Naive thymus-derived CD4-positive, alpha-beta T cell (primary cell): ENCODE data around the gene PFDN1. TPM values are rescaled to one million over a fixed set of nuclear protein-coding genes. Genes with fewer than 3 reads are reported as not detected.

Experiments used
- ATAC-seq: fragments of 150-1000 bp; cut with Tn5 transposase; 2 replicates; pipeline ENCODE4 v1.10.0; 2021; ENCODE audit warnings: mild to moderate bottlenecking, moderate library complexity
- CTCF ChIA-PET: fragments of 350-600 bp; sonication (Branson Sonifier 250); formaldehyde crosslinking; loops from one replicate; lab custom pipeline; 2021; ENCODE audit warnings: antibody characterized with exemption; lab: Charles Lee
- POLR2A ChIA-PET: fragments of 350-600 bp; sonication (Branson Sonifier 250); formaldehyde crosslinking; loops from one replicate; lab custom pipeline; 2021; ENCODE audit warnings: antibody characterized with exemption, inconsistent platforms; lab: Charles Lee
- DNase-seq, 9 donors: peaks; one replicate each; pipeline versions ENCODE4 v3.0.0 to v3.0.0-alpha.2; 2020 to 2022; ENCODE audit warnings: mixed read lengths in 1 of 9
- H3K27ac ChIP-seq: one replicate; pipeline ENCODE4 v1.7.0; 2013; ENCODE audit warnings: mild to moderate bottlenecking, low read depth, low read length, moderate library complexity
- H3K27me3 ChIP-seq, 2 donors: one replicate each; pipeline ENCODE4 v1.7.0; 2013; ENCODE audit warnings: low read length in 2 of 2, mild to moderate bottlenecking in 2 of 2, moderate library complexity in 2 of 2; ENCODE audit not compliant: control insufficient read depth in 2 of 2, insufficient read depth in 2 of 2
- H3K36me3 ChIP-seq, 3 experiments: 1 replicate in 2 of 3; 2 replicates in 1 of 3; pipeline ENCODE4 v1.7.0; 2013; ENCODE audit warnings: low read length in 3 of 3, mild to moderate bottlenecking in 3 of 3, moderate library complexity in 1 of 3; ENCODE audit not compliant: insufficient read depth in 3 of 3, control insufficient read depth in 2 of 3
- H3K4me1 ChIP-seq, 2 donors: one replicate each; pipeline ENCODE4 v1.7.0; 2013; ENCODE audit warnings: low read length in 2 of 2, mild to moderate bottlenecking in 2 of 2, moderate library complexity in 1 of 2; ENCODE audit not compliant: control insufficient read depth in 2 of 2, insufficient read depth in 2 of 2
- H3K4me3 ChIP-seq: 2 replicates; pipeline ENCODE4 v1.7.0; 2013; ENCODE audit warnings: mild to moderate bottlenecking, low read length
- H3K9me3 ChIP-seq, 3 experiments: 1 replicate in 2 of 3; 2 replicates in 1 of 3; pipeline ENCODE4 v1.7.0; 2013; ENCODE audit warnings: low read length in 3 of 3; ENCODE audit not compliant: control insufficient read depth in 2 of 3
- H3K27ac Mint-ChIP-seq, 9 donors: one replicate each; pipeline ENCODE4 v1.8.0; 2020 to 2022; ENCODE audit warnings: mixed read lengths in 9 of 9, mild to moderate bottlenecking in 8 of 9, moderate library complexity in 5 of 9, inconsistent platforms in 2 of 9
- H3K27me3 Mint-ChIP-seq, 5 donors: one replicate each; pipeline ENCODE4 v1.8.0; 2021 to 2022; ENCODE audit warnings: mixed read lengths in 5 of 5, mild to moderate bottlenecking in 1 of 5
- H3K36me3 Mint-ChIP-seq, 5 donors: one replicate each; pipeline ENCODE4 v1.8.0; 2020 to 2022; ENCODE audit warnings: mixed read lengths in 5 of 5, mild to moderate bottlenecking in 3 of 5, inconsistent platforms in 1 of 5
- H3K4me1 Mint-ChIP-seq, 7 donors: one replicate each; pipeline ENCODE4 v1.8.0; 2020 to 2022; ENCODE audit warnings: mixed read lengths in 7 of 7, mild to moderate bottlenecking in 3 of 7, inconsistent platforms in 1 of 7
- H3K4me3 Mint-ChIP-seq, 10 donors: one replicate each; pipeline ENCODE4 v1.8.0; 2020 to 2022; ENCODE audit warnings: mild to moderate bottlenecking in 10 of 10, mixed read lengths in 10 of 10, moderate library complexity in 6 of 10, inconsistent platforms in 2 of 10
- H3K9me3 Mint-ChIP-seq, 11 donors: one replicate each; pipeline ENCODE4 v1.8.0; 2020 to 2022; ENCODE audit warnings: mixed read lengths in 11 of 11, mild to moderate bottlenecking in 4 of 11, inconsistent platforms in 1 of 11, moderate library complexity in 1 of 11
- intact Hi-C, 2 donors: fragments of 100-400 bp; cut with micrococcal nuclease; formaldehyde crosslinking; loops; one replicate each; pipeline ENCODE4 v1.15.1; 2023
- polyA plus RNA-seq, 2 donors: library from polyadenylated mRNA; unstranded; fragments of 300-500 nt; fragmentation: Illumina TruSeq; gene quantifications; one replicate each; pipeline ENCODE4 v1.2.3, GENCODE V29; 2021
- total RNA-seq, 6 experiments: library from RNA in 5 of 6; stranded (reverse) in 5 of 6; gene quantifications; 1 replicate in 5 of 6; 2 replicates in 1 of 6; pipeline ENCODE4 v1.2.3 and lab custom pipeline; 2021 to 2026

The PFDN1 gene
- total and polyA plus RNA-seq, 7 experiments from 2014 or later = 24.8 to 139 (median 37.2) TPM

- H3K36me3 Mint-ChIP-seq = peaks cover 3 to 38% (median 29%) of the 10 kb centered on the region in 5 donors
- H3K27ac Mint-ChIP-seq = peak overlapping the region in 3 of 9 donors; percentile 16 to 88 (median 36)
- intact Hi-C loops = loop anchor here in 1 of 2 donors (5.0 kb wide), 1 partner anchor 84 kb away; the partner anchor contains the start of gene HBEGF
- H3K27me3 Mint-ChIP-seq = no peaks in the 10 kb centered on the region
- no peak for DNase-seq
- H3K9me3 ChIP-seq = no peaks in the 10 kb centered on the region
- H3K36me3 ChIP-seq = no peaks in the 10 kb centered on the region
- peaks cover 37 to 72% (median 66%) of the 10 kb centered on the region in 7 donors for H3K4me1 Mint-ChIP-seq
- H3K4me3 ChIP-seq = no peak overlapping the region
- H3K9me3 Mint-ChIP-seq = peaks cover 0 to 3% (median 0%) of the 10 kb centered on the region in 11 donors
- H3K4me3 Mint-ChIP-seq = no peak overlapping the region
- H3K27me3 ChIP-seq = no peaks in the 10 kb centered on the region
- CTCF ChIA-PET = interaction anchor here (0.8 kb wide), 1 partner anchor 18 kb away, joined by 3 read pairs; no protein-coding TSS in a partner anchor
- POLR2A ChIA-PET = interaction anchor here (0.7 kb wide), 1 partner anchor 35 kb away, joined by 3 read pairs; no protein-coding TSS in a partner anchor
- no peak overlapping the region for H3K27ac ChIP-seq
- no peak for ATAC-seq
- peaks cover 11 to 39% of the 10 kb centered on the region in 2 donors for H3K4me1 ChIP-seq
Measured at GRCh38 chr5:140262839-140263238, 40.1 kb downstream of the PFDN1 start.

GRCh38 chr5:140262221-140262620 is 40.7 kb downstream of the PFDN1 start:
- intact Hi-C loops = loop anchor here in 1 of 2 donors (5.0 kb wide), 1 partner anchor 85 kb away; the partner anchor contains the start of gene HBEGF
- peaks cover 0 to 5% (median 0%) of the 10 kb centered on the region in 11 donors for H3K9me3 Mint-ChIP-seq
- no peaks in the 10 kb centered on the region for H3K9me3 ChIP-seq
- peaks cover 11 to 33% of the 10 kb centered on the region in 2 donors for H3K4me1 ChIP-seq
- ATAC-seq (no peak), DNase-seq (no peak)
- H3K27me3 Mint-ChIP-seq = no peaks in the 10 kb centered on the region
- no peaks in the 10 kb centered on the region for H3K36me3 ChIP-seq
- peak overlapping the region in 3 of 9 donors; percentile 1 to 73 (median 51) for H3K27ac Mint-ChIP-seq
- ChIA-PET CTCF (no interaction called here), POLR2A (interaction anchor here (0.7 to 1.2 kb wide), 2 partner anchors 9 to 35 kb away, joined by 3 read pairs; no protein-coding TSS in a partner anchor)
- H3K27me3 ChIP-seq = no peaks in the 10 kb centered on the region
- H3K27ac ChIP-seq = no peak overlapping the region
- H3K36me3 Mint-ChIP-seq = peaks cover 9 to 44% (median 34%) of the 10 kb centered on the region in 5 donors
- H3K4me1 Mint-ChIP-seq = peaks cover 31 to 72% (median 66%) of the 10 kb centered on the region in 7 donors
- no peak overlapping the region for H3K4me3 ChIP-seq
- H3K4me3 Mint-ChIP-seq = no peak overlapping the region

DNA sequence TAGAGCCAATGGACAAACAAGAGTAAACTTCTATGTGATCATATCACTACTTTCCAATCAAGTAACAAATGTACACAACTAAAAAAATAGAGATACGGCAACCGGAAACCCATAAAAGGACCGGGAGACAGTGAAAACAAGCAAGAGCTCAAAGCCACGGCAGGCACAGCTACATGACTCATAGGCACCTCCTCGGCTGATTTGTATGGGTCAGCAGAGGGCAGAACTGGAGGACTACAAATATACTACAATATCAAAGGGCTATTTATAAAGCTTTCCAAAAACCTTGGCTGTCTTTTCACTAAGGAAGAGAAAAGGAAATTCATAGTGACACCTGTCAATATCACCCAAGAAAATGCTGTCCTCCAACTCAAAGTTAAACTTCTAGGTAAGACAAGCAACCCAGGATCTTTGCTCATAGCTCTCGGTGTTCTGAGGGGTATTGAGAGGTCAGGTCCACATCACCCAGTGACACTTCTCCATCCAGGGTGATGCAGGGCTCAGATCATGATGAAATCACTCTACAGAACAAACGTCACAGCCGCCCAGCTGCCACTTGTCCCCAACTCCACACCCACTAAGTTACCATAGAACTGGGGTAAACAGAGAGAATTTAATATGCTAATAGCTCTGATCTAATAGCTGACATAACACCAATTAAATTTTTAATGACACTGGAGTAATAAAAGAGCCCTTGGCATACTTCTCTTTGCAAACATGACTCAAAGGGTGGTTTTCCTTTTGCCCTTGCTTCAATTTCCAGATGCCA is 41.3 kb downstream of the PFDN1 start:
- DNase-seq (peak in 2 of 9 donors; percentile 27), ATAC-seq (peak; percentile 91)
- intact Hi-C loops = loop anchor here in 1 of 2 donors (5.0 kb wide), 1 partner anchor 86 kb away; the partner anchor contains the start of gene HBEGF
- Histone ChIP-seq H3K4me3 (no peak overlapping the region), H3K27me3 (no peaks in the 10 kb centered on the region), H3K36me3 (no peaks in the 10 kb centered on the region), H3K9me3 (no peaks in the 10 kb centered on the region), H3K4me1 (peaks cover 11 to 27% of the 10 kb centered on the region in 2 donors), H3K27ac (no peak overlapping the region)
- no peaks in the 10 kb centered on the region for H3K27me3 Mint-ChIP-seq
- H3K4me1 Mint-ChIP-seq = peaks cover 25 to 67% (median 62%) of the 10 kb centered on the region in 7 donors
- H3K27ac Mint-ChIP-seq = peak overlapping the region in 7 of 9 donors; percentile 10 to 85 (median 50)
- ChIA-PET CTCF (no interaction called here), POLR2A (interaction anchor here (0.6 to 1.2 kb wide), 2 partner anchors 9 to 966 kb away, joined by 3 read pairs; no protein-coding TSS in a partner anchor)
- peaks cover 9 to 45% (median 36%) of the 10 kb centered on the region in 5 donors for H3K36me3 Mint-ChIP-seq
- H3K9me3 Mint-ChIP-seq = peaks cover 0 to 5% (median 0%) of the 10 kb centered on the region in 11 donors
- H3K4me3 Mint-ChIP-seq = peak overlapping the region in 2 of 10 donors; percentile 10 to 18

DNA sequence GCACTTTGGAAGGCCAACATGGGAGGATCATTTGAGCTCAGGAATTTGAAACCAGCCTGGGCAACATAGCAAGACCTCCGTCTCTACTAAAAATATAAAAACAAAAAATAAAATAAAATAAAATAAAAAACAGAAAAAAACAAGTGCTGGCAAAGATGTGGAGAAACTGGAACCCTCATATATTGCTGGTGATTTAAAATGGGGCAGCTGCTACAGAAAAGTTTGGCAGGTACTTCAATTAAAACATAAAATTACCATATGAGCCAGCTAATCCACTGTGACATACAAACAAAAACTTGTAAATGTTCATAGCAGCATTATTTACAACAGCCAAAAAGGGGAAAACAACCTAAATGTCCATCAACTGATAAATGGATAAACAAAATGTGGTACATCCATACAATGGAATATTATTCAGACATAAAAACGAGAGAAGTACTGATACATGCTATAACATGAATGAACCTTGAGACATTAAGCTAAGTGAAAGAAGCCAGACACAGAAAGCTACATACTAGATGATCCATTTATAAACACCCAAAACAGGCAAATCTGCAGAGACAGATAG is 42.7 kb downstream of the PFDN1 start:
- H3K27me3 ChIP-seq = no peaks in the 10 kb centered on the region
- Mint-ChIP-seq H3K27ac (peak overlapping the region in 4 of 9 donors; percentile 24 to 82 (median 54)), H3K4me1 (peaks cover 10 to 53% (median 48%) of the 10 kb centered on the region in 7 donors), H3K27me3 (no peaks in the 10 kb centered on the region), H3K36me3 (peaks cover 9 to 45% (median 34%) of the 10 kb centered on the region in 5 donors), H3K9me3 (peaks cover 0 to 5% (median 0%) of the 10 kb centered on the region in 11 donors), H3K4me3 (peak overlapping the region in 1 of 10 donors; percentile 13)
- intact Hi-C loops = loop anchor here in 1 of 2 donors (5.0 kb wide), 1 partner anchor 87 kb away; the partner anchor contains the start of gene HBEGF
- DNase-seq (no peak), ATAC-seq (no peak)
- H3K36me3 ChIP-seq = no peaks in the 10 kb centered on the region
- H3K27ac ChIP-seq = no peak overlapping the region
- H3K4me3 ChIP-seq = no peak overlapping the region
- H3K9me3 ChIP-seq = no peaks in the 10 kb centered on the region
- POLR2A ChIA-PET = interaction anchor here (1.1 kb wide), 1 partner anchor 44 kb away, joined by 3 read pairs; no protein-coding TSS in a partner anchor
- peaks cover 11 to 17% of the 10 kb centered on the region in 2 donors for H3K4me1 ChIP-seq
- CTCF ChIA-PET = interaction anchor here (1.0 to 1.9 kb wide), 2 partner anchors 12 to 93 kb away, joined by 3 to 5 read pairs; no protein-coding TSS in a partner anchor

DNA sequence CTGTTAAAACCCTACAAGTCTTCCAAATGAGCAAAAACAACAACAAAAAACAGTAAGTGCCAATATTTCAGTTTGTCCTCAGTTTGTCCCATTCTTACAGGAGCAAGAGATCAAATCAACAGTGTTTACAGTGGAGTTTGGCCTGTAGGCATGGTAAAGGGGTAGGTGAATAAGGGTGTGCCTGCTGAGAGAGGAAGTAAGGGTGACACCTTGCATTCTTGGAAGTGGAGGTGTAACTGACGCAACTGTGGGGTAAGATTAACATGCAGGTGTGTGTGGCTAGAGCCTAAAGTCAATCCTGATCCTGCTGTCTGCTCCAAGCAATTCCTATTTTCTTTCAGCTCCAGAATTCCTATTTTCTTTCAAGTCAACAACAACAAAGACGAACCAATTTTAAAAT is 43.4 kb downstream of the PFDN1 start:
- Histone ChIP-seq H3K36me3 (no peaks in the 10 kb centered on the region), H3K4me3 (no peak overlapping the region), H3K9me3 (no peaks in the 10 kb centered on the region), H3K27ac (no peak overlapping the region), H3K4me1 (peaks cover 11 to 17% of the 10 kb centered on the region in 2 donors), H3K27me3 (no peaks in the 10 kb centered on the region)
- Mint-ChIP-seq H3K27me3 (no peaks in the 10 kb centered on the region), H3K36me3 (peaks cover 9 to 45% (median 33%) of the 10 kb centered on the region in 5 donors), H3K27ac (peak overlapping the region; percentile 6 to 89 (median 68)), H3K4me3 (peak overlapping the region in 9 of 10 donors; percentile 2 to 56 (median 41)), H3K9me3 (peaks cover 0 to 5% (median 0%) of the 10 kb centered on the region in 11 donors), H3K4me1 (peaks cover 8 to 51% (median 45%) of the 10 kb centered on the region in 7 donors)
- intact Hi-C loops = loop anchor here in 1 of 2 donors (1.0 kb wide), 1 partner anchor 8 kb away; no protein-coding TSS in a partner anchor
- CTCF ChIA-PET = interaction anchor here (0.6 to 1.9 kb wide), 2 partner anchors 11 to 104 kb away, joined by 4 to 5 read pairs; no protein-coding TSS in a partner anchor
- POLR2A ChIA-PET = interaction anchor here (1.1 kb wide), 1 partner anchor 45 kb away, joined by 3 read pairs; no protein-coding TSS in a partner anchor
- DNase-seq = peak in 6 of 9 donors; percentile 13 to 67 (median 35)
- ATAC-seq = peak; percentile 27
